ENCODE data around the gene SDC4.

The SDC4 gene

GRCh38 chr20:45283551-45284057 lies 64.6 kb downstream of the SDC4 start:
- H3K4me2 ChIP-seq (ENCODE audit: low read length): no peak overlapping the region
- H3K4me3 ChIP-seq (ENCODE audit: low read length): no peak overlapping the region
- H3K9ac ChIP-seq (ENCODE audit: low read depth, low read length): no peak overlapping the region
- no peaks in the 10 kb centered on the region for H3K9me3 ChIP-seq (replicated peaks; ENCODE audit: low read length)
- peaks cover 3% of the 10 kb centered on the region for H3K4me1 ChIP-seq (ENCODE audit: control insufficient read depth, insufficient read depth, low read length)
- no peaks in the 10 kb centered on the region for H3K36me3 ChIP-seq (ENCODE audit: insufficient read depth, low read length)
- H3K27me3 ChIP-seq (ENCODE audit: control insufficient read depth, insufficient read depth, low read length): peaks cover 67% of the 10 kb centered on the region

- Histone ChIP-seq H3K9ac (ENCODE audit: low read depth, low read length) (no peak overlapping the region), H3K4me2 (ENCODE audit: low read length) (no peak overlapping the region), H3K27me3 (ENCODE audit: control insufficient read depth, insufficient read depth, low read length) (peaks cover 63% of the 10 kb centered on the region), H3K4me1 (ENCODE audit: control insufficient read depth, insufficient read depth, low read length) (peaks cover 3% of the 10 kb centered on the region), H3K4me3 (ENCODE audit: low read length) (no peak overlapping the region), H3K9me3 (replicated peaks; ENCODE audit: low read length) (no peaks in the 10 kb centered on the region), H3K36me3 (ENCODE audit: insufficient read depth, low read length) (no peaks in the 10 kb centered on the region)
Observed at GRCh38 chr20:45282700-45283550, 65.3 kb downstream of the SDC4 start.

GRCh38 chr20:45279992-45280391 lies 68.2 kb downstream of the SDC4 start:
- H3K4me3 ChIP-seq (ENCODE audit: low read length): no peak overlapping the region
- H3K27me3 ChIP-seq (ENCODE audit: control insufficient read depth, insufficient read depth, low read length): peaks cover 61% of the 10 kb centered on the region
- no peak overlapping the region for H3K4me2 ChIP-seq (ENCODE audit: low read length)
- no peaks in the 10 kb centered on the region for H3K9me3 ChIP-seq (replicated peaks; ENCODE audit: low read length)
- H3K4me1 ChIP-seq (ENCODE audit: control insufficient read depth, insufficient read depth, low read length): peaks cover 3% of the 10 kb centered on the region
- H3K9ac ChIP-seq (ENCODE audit: low read depth, low read length): no peak overlapping the region
- H3K36me3 ChIP-seq (ENCODE audit: insufficient read depth, low read length): no peaks in the 10 kb centered on the region

- Histone ChIP-seq H3K36me3 (ENCODE audit: insufficient read depth, low read length) (no peaks in the 10 kb centered on the region), H3K9ac (ENCODE audit: low read depth, low read length) (no peak overlapping the region), H3K27me3 (ENCODE audit: control insufficient read depth, insufficient read depth, low read length) (peaks cover 70% of the 10 kb centered on the region), H3K4me2 (ENCODE audit: low read length) (no peak overlapping the region), H3K4me3 (ENCODE audit: low read length) (no peak overlapping the region), H3K9me3 (replicated peaks; ENCODE audit: low read length) (no peaks in the 10 kb centered on the region), H3K4me1 (ENCODE audit: control insufficient read depth, insufficient read depth, low read length) (no peaks in the 10 kb centered on the region)
Observed at GRCh38 chr20:45275338-45275737, 72.9 kb downstream of the SDC4 start.

Data from skeletal muscle satellite cell (primary cell).